HFF-Myc (cell line): ENCODE data around the gene CBLL1.
A peak's percentile ranks its signal among the peaks of the same experiment; 100 is the strongest.

Source experiments
- DNase-seq: peaks from one replicate; pipeline ENCODE4 v3.0.0-alpha.2; 2011; ENCODE audit warnings: low read depth; ENCODE audit errors: extremely low read depth
- H3K4me3 ChIP-seq: replicated peaks from 2 replicates; pipeline ENCODE4 v1.5.1; 2011; ENCODE audit warnings: low read depth, mild to moderate bottlenecking, control low read depth, low read length
- CTCF ChIP-seq: IDR thresholded peaks from 2 replicates; pipeline ENCODE4 v1.5.1; 2012; ENCODE audit warnings: mild to moderate bottlenecking, low read depth, low read length, control low read depth; ENCODE audit errors: missing control alignments

CBLL1 gene

GRCh38 chr7:107743567-107744344 lies at the start of gene CBLL1:
Gene CBLL1 (plus strand): TSS chr7:107744142. CDS start chr7:107744164, 22 bp downstream.
- TF ChIP-seq CTCF = peak; percentile 70
- peak; percentile 84 for DNase-seq
- H3K4me3 ChIP-seq = peak within 1 kb of the TSS; percentile 70

- no peak for TF ChIP-seq CTCF
- no peak overlapping the region for H3K4me3 ChIP-seq
- no peak for DNase-seq
Observed at GRCh38 chr7:107694386-107694785, 49.6 kb upstream of the CBLL1 start.

DNA sequence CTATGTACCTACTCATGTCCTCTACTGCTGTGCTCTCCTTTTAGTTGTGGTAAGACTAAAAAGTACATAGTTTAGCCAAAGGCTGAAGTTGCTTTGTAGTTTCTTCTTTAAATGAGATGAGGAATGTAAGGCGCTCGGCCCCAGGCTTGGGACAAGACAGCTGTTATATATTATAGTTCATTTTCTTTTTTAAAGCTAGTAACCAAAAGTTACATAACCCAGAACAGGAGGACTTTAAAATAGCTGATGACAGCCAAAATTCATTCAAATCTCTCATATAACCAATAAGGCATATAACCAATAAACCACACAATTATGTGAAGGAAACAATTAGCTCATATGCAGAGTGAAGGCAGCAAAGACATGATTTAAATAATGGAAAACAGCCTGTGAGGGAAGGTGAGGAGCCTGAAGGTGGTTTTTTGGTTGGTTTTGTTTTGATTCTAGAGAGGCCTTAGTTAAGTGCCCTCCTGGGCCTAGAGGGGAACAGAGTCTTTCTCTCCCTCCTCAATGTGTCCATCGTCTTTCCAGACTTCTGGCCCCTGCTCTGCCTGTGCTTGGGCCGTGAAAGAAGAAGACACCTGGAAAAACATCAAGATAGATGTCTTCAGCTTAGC lies 47.5 kb upstream of the CBLL1 start:
- no peak for TF ChIP-seq CTCF
- DNase-seq = no peak

GRCh38 chr7:107697321-107698049 lies 46.5 kb upstream of the CBLL1 start:
- no peak for DNase-seq
- H3K4me3 ChIP-seq = no peak overlapping the region
- no peak for TF ChIP-seq CTCF

More for the DNA sequence above, 47.5 kb upstream of the CBLL1 start:
- H3K4me3 ChIP-seq = no peak overlapping the region

GRCh38 chr7:107700570-107700969 lies 43.4 kb upstream of the CBLL1 start:
- TF ChIP-seq CTCF = no peak
- no peak overlapping the region for H3K4me3 ChIP-seq
- no peak for DNase-seq

DNA sequence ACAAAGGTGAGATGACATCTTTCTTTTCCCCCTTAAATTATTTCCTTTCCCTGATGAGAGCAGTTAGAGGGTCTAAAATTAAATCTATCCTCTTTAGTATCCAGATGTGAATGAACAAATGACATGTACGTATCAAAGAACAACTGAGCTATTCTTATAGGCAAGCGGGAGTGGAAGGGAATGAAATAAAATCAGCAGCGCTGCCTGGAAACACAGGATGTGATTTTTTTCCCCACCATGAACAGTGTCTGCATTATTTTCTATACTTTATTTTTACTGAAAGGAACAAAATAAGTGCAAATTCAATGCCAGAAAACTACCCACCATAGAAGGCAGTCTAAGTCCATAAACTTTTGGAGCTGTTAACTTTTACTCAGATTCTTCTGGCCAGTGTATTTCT lies 42.8 kb upstream of the CBLL1 start:
- no peak overlapping the region for H3K4me3 ChIP-seq
- no peak for TF ChIP-seq CTCF
- no peak for DNase-seq
